ENCODE data around the gene CDH20.

CDH20 gene

GRCh38 chr18:61572871-61573270, 239.6 kb downstream of the CDH20 start:
- TF ChIP-seq TAF1 (IDR thresholded peaks at IDR 0.05; ENCODE audit: borderline replicate concordance, insufficient read depth, low read length) (no peak), SIN3A (IDR thresholded peaks at IDR 0.05; ENCODE audit: borderline replicate concordance, insufficient read depth, low read length) (no peak), REST (IDR thresholded peaks at IDR 0.05; ENCODE audit: insufficient read depth in 1 of 2, low read depth in 2 of 2, low read length in 2 of 2) (no peak), POLR2AphosphoS5 (IDR thresholded peaks at IDR 0.05; ENCODE audit: low read depth, low read length) (no peak), FOXP2 (optimal IDR thresholded peaks at IDR 0.05; ENCODE audit: borderline replicate concordance, extremely low read depth, extremely low read length, insufficient read depth) (no peak)

- TF ChIP-seq POLR2AphosphoS5 (IDR thresholded peaks at IDR 0.05; ENCODE audit: low read depth, low read length) (no peak), SIN3A (IDR thresholded peaks at IDR 0.05; ENCODE audit: borderline replicate concordance, insufficient read depth, low read length) (no peak), REST (IDR thresholded peaks at IDR 0.05; ENCODE audit: insufficient read depth in 1 of 2, low read depth in 2 of 2, low read length in 2 of 2) (no peak), FOXP2 (optimal IDR thresholded peaks at IDR 0.05; ENCODE audit: borderline replicate concordance, extremely low read depth, extremely low read length, insufficient read depth) (no peak), TAF1 (IDR thresholded peaks at IDR 0.05; ENCODE audit: borderline replicate concordance, insufficient read depth, low read length) (no peak)
Measured at GRCh38 chr18:61574665-61575064, 241.4 kb downstream of the CDH20 start.

GRCh38 chr18:61575419-61575818, 242.2 kb downstream of the CDH20 start:
- no peak for TF ChIP-seq REST (IDR thresholded peaks at IDR 0.05; ENCODE audit: insufficient read depth in 1 of 2, low read depth in 2 of 2, low read length in 2 of 2)
- TF ChIP-seq FOXP2 (optimal IDR thresholded peaks at IDR 0.05; ENCODE audit: borderline replicate concordance, extremely low read depth, extremely low read length, insufficient read depth) = no peak
- no peak for TF ChIP-seq SIN3A (IDR thresholded peaks at IDR 0.05; ENCODE audit: borderline replicate concordance, insufficient read depth, low read length)
- TF ChIP-seq TAF1 (IDR thresholded peaks at IDR 0.05; ENCODE audit: borderline replicate concordance, insufficient read depth, low read length) = no peak
- TF ChIP-seq POLR2AphosphoS5 (IDR thresholded peaks at IDR 0.05; ENCODE audit: low read depth, low read length) = no peak

- TF ChIP-seq REST (IDR thresholded peaks at IDR 0.05; ENCODE audit: insufficient read depth in 1 of 2, low read depth in 2 of 2, low read length in 2 of 2) = no peak
- no peak for TF ChIP-seq POLR2AphosphoS5 (IDR thresholded peaks at IDR 0.05; ENCODE audit: low read depth, low read length)
- no peak for TF ChIP-seq FOXP2 (optimal IDR thresholded peaks at IDR 0.05; ENCODE audit: borderline replicate concordance, extremely low read depth, extremely low read length, insufficient read depth)
- no peak for TF ChIP-seq TAF1 (IDR thresholded peaks at IDR 0.05; ENCODE audit: borderline replicate concordance, insufficient read depth, low read length)
- no peak for TF ChIP-seq SIN3A (IDR thresholded peaks at IDR 0.05; ENCODE audit: borderline replicate concordance, insufficient read depth, low read length)
Measured at GRCh38 chr18:61578846-61579245, 245.6 kb downstream of the CDH20 start.

GRCh38 chr18:61579581-61579980, 246.4 kb downstream of the CDH20 start:
- TF ChIP-seq REST (IDR thresholded peaks at IDR 0.05; ENCODE audit: insufficient read depth in 1 of 2, low read depth in 2 of 2, low read length in 2 of 2) = no peak
- no peak for TF ChIP-seq TAF1 (IDR thresholded peaks at IDR 0.05; ENCODE audit: borderline replicate concordance, insufficient read depth, low read length)
- no peak for TF ChIP-seq POLR2AphosphoS5 (IDR thresholded peaks at IDR 0.05; ENCODE audit: low read depth, low read length)
- no peak for TF ChIP-seq SIN3A (IDR thresholded peaks at IDR 0.05; ENCODE audit: borderline replicate concordance, insufficient read depth, low read length)
- no peak for TF ChIP-seq FOXP2 (optimal IDR thresholded peaks at IDR 0.05; ENCODE audit: borderline replicate concordance, extremely low read depth, extremely low read length, insufficient read depth)

Measured in PFSK-1 (cell line).